ENCODE data around the gene HELZ2. TPM values are rescaled to one million over a fixed set of nuclear protein-coding genes. Genes with fewer than 3 reads are reported as not detected.

The HELZ2 gene
- total and polyA plus RNA-seq, 10 of the 15 experiments (the other 5 are each of a cell fraction or from before 2014, with no cell fraction given), result 0.05 to 33.3 (median 6.2) TPM

GRCh38 chr20:63538204-63539091 lies 35.6 kb downstream of the HELZ2 start (continued):
- TF ChIP-seq NR2F1 (conservative IDR thresholded peaks at IDR 0.05), result no peak
- peak; percentile 3; the same call in 1 of the 2 replicates for TF ChIP-seq CREM (IDR thresholded peaks at IDR 0.05; ENCODE audit: low read depth)
- no peak for TF ChIP-seq JUND (IDR thresholded peaks at IDR 0.05; ENCODE audit: low read depth, low read length)

GRCh38 chr20:63537525-63538203 lies 36.4 kb downstream of the HELZ2 start:
- ChIA-PET POLR2A (interaction anchor here (0.7 to 2.3 kb wide), 13 partner anchors 13 to 502 kb away, joined by 3 to 33 read pairs (median 4); partner anchors contain the start of genes GMEB2, HELZ2, PPDPF and RTEL1), RAD21 (ENCODE audit: unreplicated experiment) (interaction anchor here (0.6 to 3.2 kb wide), 47 partner anchors 9 to 541 kb away, joined by 3 to 41 read pairs (median 5); partner anchors contain the start of genes ARFRP1, GMEB2, HELZ2 and LIME1), SMC1A (ENCODE audit: uncharacterized antibody, unreplicated experiment) (interaction anchor here (1.0 to 2.6 kb wide), 20 partner anchors 8 to 582 kb away, joined by 3 to 16 read pairs (median 4); partner anchors contain the start of genes ARFGAP1, FNDC11, HELZ2 and RTEL1), CTCF (interaction anchor here (0.5 to 2.9 kb wide), 40 partner anchors 10 to 583 kb away, joined by 3 to 25 read pairs (median 4); partner anchors contain the start of genes FNDC11, HELZ2, LIME1 and PPDPF)
- intact Hi-C loops (cut with micrococcal nuclease; ENCODE audit: unreplicated experiment) (loop anchor here (1.0 to 5.0 kb wide), 7 partner anchors 16 to 585 kb away; partner anchors contain the start of gene GMEB2), in situ Hi-C loops (cut with MboI) (no loop called here)
- WGBS (ENCODE audit: insufficient coverage, insufficient replicate concordance, low lambda C conversion rate, missing lambda C conversion rate), result under 1% methylated on average over 33 of the region's 34 CpGs
- DNase-seq (ENCODE audit: low read depth, low spot score) (peak; percentile 93), FAIRE-seq (peak; percentile 98), ATAC-seq (peak; percentile 97)
- Histone ChIP-seq H4K20me1 (ENCODE audit: control insufficient read depth, insufficient read depth) (no peaks in the 10 kb centered on the region), H2AFZ (ENCODE audit: control insufficient read depth, low read depth, low read length) (peak overlapping the region; percentile 87), H3K4me3 (peak overlapping the region; percentile 63), H3K79me2 (ENCODE audit: control insufficient read depth, insufficient read depth, low read length) (no peaks in the 10 kb centered on the region), H3K4me1 (ENCODE audit: control insufficient read depth, insufficient read depth, low read length) (peaks cover 20% of the 10 kb centered on the region), H3K36me3 (ENCODE audit: control insufficient read depth in 2 of 2, insufficient read depth in 2 of 2, low read length in 1 of 2) (no peaks in the 10 kb centered on the region), H3K9ac (ENCODE audit: control insufficient read depth, insufficient read depth, low read length) (peak overlapping the region; percentile 70), H3K27ac (ENCODE audit: control insufficient read depth, insufficient read depth) (peak overlapping the region; percentile 82), H3K27me3 (replicated peaks in 1 of 2; ENCODE audit: control insufficient read depth in 2 of 2, insufficient read depth in 2 of 2, low read length in 1 of 2) (no peaks in the 10 kb centered on the region), H3K4me2 (ENCODE audit: control insufficient read depth, insufficient read depth) (peak overlapping the region; percentile 77), H3K9me3 (replicated peaks; ENCODE audit: control insufficient read depth, insufficient read depth, low read length) (no peaks in the 10 kb centered on the region)
- no TSS peak for BruUV-seq (replicated peaks)
- TF ChIP-seq EED (IDR thresholded peaks at IDR 0.05; ENCODE audit: low read depth), result peak; percentile 73
- peak; percentile 57 for TF ChIP-seq SP1 (IDR thresholded peaks at IDR 0.05; ENCODE audit: low read depth, low read length)
- peak; percentile 12; the same call in 1 of the 2 replicates for TF ChIP-seq MXI1 (IDR thresholded peaks at IDR 0.05; ENCODE audit: low read depth, low read length)
- 0 out of 2 replicates have a peak, but pooled peaks have one; percentile 39 for TF ChIP-seq DPF2 (IDR thresholded peaks at IDR 0.05)
- no peak for TF ChIP-seq HDAC2 (IDR thresholded peaks at IDR 0.05)
- TF ChIP-seq IKZF2 (IDR thresholded peaks at IDR 0.05), result peak; percentile 69 to 76
- TF ChIP-seq E4F1 (IDR thresholded peaks at IDR 0.05; ENCODE audit: borderline replicate concordance, partially characterized antibody), result peak; percentile 29
- no peak for TF ChIP-seq USF1 (IDR thresholded peaks at IDR 0.05; ENCODE audit: borderline replicate concordance, extremely low read length, insufficient read depth, low read depth, low read length)
- TF ChIP-seq TCF3 (IDR thresholded peaks at IDR 0.05; ENCODE audit: borderline replicate concordance, insufficient read depth, low read depth, low read length), result peak; percentile 94
- peak; percentile 80 for TF ChIP-seq TCF12 (IDR thresholded peaks at IDR 0.05; ENCODE audit: low read depth, low read length)
- TF ChIP-seq RFX5 (IDR thresholded peaks at IDR 0.05; ENCODE audit: low read depth, low read length), result no peak
- TF ChIP-seq RBBP5 (conservative IDR thresholded peaks at IDR 0.05), result no peak
- 0 out of 2 replicates have a peak, but pooled peaks have one; percentile 39 for TF ChIP-seq ELK1 (IDR thresholded peaks at IDR 0.05; ENCODE audit: low read depth, low read length)

All from GM12878 (cell line).